KBM-7 (cell line): ENCODE results near the gene GFI1.
"Not testable (repeated sequence)": the region's sequence is repeated elsewhere in the genome, so short reads cannot be mapped to it uniquely, and the experiment has no call there.

Experiments
- DNase-seq: peaks from one replicate; pipeline ENCODE4 v3.0.0-alpha.2; 2015
- in situ Hi-C: fragments of 300-500 bp; cut with MboI; formaldehyde crosslinking; loops from 2 replicates; pipeline ENCODE4 v1.14.3; 2020; ENCODE audit warnings: low sequenced_read_pairs, low pct_unique_long_range_greater_than_20kb, mixed read lengths

The GFI1 gene

DNA sequence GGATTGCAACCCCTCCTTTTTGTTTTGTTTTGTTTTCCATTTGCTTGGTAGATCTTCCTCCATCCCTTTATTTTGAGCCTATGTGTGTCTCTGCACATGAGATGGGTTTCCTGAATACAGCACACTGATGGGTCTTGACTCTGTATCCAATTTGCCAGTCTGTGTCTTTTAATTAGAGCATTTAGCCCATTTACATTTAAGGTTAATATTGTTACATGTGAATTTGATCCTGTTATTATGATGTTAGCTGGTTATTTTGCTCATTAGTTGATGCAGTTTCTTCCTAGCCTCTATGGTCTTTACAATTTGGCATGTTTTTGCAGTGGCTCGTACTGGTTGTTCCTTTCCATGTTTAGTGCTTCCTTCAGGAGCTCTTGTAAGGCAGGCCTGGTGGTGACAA, 52.2 kb downstream of the GFI1 start:
- DNase-seq, in situ Hi-C loops: not testable (repeated sequence)

DNA sequence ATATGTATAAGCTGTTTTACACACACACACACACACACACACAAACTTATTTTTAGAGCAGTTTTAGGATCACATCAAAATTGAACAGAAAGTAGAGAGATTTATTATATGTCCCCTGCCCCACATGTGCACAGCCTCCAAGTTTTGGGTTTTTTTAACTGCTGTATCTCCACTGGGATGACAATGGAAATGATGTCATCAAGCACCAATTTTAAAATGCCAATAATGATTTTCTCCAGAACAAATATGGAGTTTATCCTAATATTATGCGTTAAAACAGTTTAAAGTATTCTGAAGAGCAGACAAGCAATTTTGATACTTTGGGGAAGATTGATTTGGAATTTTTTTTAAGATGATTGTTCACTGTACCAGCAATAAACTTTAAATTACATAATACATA, 56.7 kb downstream of the GFI1 start:
- in situ Hi-C loops, result no loop called here
- DNase-seq, result no peak

DNA sequence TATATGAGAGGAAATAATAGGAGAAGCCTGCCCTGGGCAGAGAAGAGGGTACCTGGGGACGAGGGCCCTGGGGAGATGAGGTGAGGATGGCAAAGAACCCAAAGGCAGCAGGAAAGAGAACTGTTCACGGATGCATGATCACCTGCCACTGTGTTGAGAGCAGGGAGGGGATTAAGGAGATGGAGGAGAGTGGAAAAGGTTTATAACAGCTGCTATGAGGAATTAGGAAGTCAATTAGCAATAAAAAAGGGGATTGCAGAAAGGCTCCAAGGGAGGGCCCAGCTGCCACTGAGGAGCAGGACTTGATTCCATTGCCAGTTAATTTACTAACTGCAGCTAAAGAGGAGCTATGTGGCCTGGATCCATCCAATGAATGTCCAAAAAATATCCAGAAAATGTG, 61.1 kb downstream of the GFI1 start:
- in situ Hi-C loops, result no loop called here
- DNase-seq, result no peak
